Left kidney (tissue), 2 donors: ENCODE measurements around the gene ZFPM1. TPM values are rescaled to one million over a fixed set of nuclear protein-coding genes. Genes with fewer than 3 reads are reported as not detected.
"Not testable (repeated sequence)": the region's sequence is repeated elsewhere in the genome, so short reads cannot be mapped to it uniquely, and the experiment has no call there.

Source experiments
- DNase-seq: peaks from one replicate; pipeline ENCODE4 v3.0.0-alpha.2; 2013
- polyA plus RNA-seq: library from polyadenylated mRNA; unstranded; fragments of 120-200 nt; gene quantifications from one replicate; pipeline ENCODE4 v1.2.1, GENCODE V29; 2013; ENCODE audit not compliant: insufficient read length

ZFPM1 gene
- polyA plus RNA-seq, 1 donor, result 3.6 TPM

DNA sequence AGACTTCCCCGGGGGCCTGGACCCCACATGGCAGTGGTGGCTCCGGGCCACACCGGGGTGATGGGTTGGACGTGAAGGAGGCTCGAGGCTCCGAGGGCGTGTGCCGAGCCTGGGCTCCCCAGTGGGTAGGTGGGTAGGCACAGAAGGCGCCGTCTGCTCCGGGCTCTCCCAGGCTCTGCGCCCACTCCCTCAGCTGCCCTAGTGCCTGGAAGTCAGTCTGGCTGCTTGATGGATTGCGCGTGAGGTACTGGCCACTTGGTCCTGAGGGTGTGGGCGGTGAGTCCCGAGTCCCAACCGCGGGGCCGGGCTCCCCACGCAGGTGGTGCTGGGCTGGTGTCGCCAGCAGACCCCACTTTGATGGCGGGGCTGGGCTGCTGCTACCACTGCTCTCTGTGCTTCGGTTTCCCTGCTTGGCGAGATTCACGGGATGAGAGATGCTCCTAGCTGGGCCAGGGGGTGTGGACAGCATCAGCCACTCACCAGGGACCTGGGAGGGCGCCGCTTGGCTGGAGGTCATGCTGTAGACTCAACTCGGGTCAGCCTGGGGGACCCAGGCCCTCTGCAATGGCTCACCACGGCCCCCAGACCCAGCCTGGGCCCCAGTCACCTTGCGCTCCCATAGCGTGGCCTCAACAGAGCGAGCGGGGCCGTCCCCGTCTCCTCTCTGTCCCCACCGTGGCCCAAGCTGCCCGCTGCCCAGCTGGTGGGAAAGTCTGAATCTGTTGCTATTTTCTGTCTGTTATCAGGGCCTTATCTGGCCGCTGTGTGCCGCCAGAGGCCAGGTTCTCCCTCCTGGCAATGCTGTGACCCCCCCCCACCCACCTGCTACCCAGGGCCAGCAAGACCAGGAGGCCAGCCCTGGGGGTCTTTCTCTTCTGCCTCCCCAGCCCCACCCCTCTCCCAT lies 26.1 kb downstream of the ZFPM1 start:
- no peak for DNase-seq

DNA sequence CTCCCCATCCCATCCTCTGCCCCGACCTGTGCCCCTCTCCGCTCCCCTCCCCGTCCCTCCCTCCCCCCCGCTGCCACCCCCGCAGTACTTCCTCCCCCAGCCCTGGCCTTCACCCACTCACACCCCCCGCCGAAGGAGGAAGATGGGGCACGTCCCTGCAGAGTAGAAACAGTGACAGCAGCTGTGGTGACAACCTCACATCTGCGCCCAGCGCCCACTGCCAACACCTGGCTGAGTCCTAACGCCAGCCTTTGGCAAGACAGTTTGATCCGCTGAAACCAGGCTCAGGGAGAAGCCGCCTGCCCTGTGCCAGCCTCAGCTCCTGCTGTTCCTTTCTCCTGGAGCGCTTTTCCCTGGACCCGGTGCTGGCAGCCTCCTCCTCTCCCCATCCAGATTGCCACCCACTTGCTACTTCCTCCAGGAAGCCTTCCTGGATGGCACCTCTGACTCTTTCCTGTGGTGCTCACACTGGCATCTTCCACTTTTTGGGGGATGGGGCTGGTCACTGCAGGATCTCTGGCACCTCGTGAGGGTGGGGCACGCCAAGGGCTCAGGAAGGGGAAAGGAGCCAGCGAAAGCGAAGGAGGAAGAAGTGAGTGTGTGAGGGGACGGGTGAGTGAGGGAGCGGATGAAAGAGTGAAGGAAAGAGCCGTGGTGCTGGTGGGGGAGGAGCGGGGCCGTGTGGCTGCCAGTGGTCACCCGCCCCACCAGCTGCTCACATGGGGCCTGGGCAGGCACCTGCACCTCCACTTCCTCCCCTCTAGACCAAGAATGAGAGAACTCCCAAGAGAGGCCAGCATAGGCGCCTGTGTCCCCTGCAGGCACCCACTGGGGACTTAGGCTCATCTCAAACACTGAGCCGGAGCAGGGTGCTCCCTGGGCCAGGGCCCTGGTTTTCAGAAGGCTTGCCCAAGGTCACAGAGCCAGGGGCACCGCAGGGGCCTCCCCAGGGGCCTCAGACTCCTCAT lies 27.0 kb downstream of the ZFPM1 start:
- DNase-seq, result no peak

GRCh38 chr16:88480829-88481228 lies 27.7 kb downstream of the ZFPM1 start:
- no peak for DNase-seq

DNA sequence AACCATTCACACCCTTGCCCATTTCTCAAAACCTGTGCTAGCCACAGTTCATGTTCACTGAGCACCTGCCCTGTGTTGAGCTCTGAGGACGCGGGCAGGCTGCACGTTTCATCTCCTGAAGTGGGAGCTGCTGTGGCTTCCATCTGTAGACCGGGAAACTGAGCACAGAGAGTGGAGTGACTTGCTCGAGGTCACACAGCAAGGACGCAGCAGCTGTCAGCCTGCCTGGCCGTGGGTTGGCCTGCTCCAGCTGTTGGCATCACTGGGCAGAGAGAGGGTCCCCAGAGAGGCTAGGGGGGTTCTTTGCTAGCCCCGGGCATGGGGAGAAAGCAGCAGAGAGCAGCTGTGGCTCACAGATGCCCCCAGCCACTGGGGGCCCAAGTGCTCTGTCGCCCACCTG lies 28.8 kb downstream of the ZFPM1 start:
- DNase-seq, result no peak

DNA sequence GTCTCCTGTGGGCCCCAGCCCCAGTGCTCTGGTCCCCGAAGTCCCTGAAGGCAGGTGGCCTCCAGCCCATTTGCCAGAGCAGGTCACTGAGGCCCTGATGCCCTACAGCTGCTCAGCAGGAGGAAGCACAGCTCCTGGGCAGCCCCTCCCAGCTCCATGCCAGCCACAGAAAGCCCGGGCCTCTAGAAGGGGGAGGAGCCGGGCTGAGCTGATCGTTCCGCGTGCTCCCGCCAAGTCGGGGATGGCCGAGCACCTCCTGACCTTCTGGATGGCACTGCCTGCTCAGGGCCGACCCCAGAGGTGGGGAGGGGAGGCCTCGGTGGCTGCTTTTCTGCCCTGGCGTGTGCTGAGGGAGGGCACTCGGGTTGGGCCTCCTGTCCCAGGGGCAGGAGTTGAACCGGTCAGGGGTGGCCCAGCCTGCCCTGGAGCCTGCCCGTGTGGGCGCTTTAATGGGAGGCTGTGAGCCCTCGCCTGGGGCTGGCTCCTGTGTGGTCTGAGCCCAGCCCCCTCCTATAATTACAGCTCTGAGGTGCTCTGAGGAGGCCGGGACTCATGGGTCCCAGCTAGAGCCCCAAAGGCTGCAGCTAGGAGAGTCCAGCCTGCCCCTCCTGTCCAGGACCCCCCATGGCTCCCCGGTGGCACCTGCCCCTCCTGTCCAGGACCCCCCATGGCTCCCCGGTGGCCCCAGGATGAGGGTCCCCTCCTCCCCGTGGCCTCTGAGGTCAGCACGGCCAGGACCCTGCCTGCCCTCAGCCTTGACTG lies 29.7 kb downstream of the ZFPM1 start:
- DNase-seq, result no peak

DNA sequence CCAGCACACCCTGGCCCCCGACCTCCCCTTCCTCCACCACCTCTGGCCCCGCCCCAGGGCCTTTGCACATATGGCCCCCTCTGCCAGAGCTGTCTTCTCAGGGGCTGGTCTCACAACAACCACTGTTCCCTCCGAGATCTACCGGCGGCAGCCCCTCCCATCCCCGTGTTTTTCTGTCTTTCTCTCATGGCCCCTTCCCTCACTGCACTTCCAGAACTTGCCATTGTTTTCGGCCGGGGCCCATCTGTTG lies 30.2 kb downstream of the ZFPM1 start:
- DNase-seq, result no peak

GRCh38 chr16:88484505-88485365 lies 31.7 kb downstream of the ZFPM1 start:
- DNase-seq, result no peak

DNA sequence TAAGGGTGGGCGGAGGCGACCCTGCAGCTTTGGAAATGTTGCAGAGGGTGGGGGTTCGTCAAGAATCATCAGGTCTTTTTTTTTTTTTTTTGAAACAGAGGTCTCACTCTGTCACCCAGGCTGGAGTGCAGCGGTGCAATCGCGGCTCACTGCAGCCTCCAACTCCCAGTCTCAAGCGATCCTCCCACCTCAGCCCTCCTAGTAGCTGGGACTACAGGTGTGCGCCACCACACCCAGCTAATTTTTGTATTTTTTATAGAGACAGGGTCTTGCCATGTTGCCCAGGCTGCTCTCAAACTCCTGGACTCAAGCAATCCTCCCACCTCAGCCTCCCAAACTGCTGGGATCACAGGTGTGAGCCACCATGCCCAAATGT lies 32.3 kb downstream of the ZFPM1 start:
- not testable (repeated sequence) for DNase-seq

DNA sequence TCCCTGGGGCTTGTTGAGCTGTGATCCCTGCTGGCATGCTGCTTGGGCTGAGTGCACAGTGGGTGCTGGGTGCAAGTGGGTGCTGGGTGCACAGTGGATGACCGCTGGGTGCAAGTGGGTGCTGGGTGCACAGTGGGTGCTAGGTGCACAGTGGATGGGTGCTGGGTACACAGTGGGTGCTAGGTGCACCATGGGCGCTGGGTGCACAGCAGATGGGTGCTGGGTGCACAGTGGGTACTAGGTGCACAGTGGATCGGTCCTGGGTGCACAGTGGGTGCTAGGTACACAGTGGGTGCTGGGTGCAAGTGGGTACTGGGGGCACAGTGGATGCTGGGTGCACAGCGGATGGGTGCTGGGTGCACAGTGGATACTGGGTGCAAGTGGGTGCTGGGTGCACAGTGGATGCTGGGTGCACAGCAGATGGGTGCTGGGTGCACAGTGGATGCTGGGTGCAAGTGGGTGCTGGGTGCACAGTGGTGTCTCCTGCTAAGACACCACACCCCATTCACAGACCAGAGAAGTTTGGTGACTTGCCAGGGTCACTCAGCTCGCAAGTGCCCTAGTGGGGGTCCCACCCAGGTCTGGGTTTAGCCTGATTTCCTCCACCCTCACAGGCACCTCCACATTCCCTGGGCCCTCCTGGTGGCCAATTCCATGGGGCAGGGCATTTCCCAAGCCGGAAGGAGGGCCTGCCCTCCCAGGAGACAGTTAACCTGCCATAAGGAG lies 33.5 kb downstream of the ZFPM1 start:
- no peak for DNase-seq

DNA sequence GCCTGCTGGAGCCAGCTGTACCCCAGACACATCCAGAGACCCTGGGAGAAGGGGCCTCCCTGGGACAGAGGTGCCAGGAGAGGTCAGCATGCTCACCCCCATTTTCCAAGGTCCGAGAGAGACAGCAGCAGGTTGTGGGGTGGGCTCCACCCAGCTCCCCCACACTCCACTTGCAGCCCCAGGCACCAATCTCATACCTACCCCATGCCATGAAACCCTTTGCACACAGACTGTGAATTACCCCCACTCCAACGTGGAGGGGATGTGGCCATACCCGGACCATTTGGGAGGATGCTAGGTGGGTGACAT lies 34.0 kb downstream of the ZFPM1 start:
- no peak for DNase-seq

DNA sequence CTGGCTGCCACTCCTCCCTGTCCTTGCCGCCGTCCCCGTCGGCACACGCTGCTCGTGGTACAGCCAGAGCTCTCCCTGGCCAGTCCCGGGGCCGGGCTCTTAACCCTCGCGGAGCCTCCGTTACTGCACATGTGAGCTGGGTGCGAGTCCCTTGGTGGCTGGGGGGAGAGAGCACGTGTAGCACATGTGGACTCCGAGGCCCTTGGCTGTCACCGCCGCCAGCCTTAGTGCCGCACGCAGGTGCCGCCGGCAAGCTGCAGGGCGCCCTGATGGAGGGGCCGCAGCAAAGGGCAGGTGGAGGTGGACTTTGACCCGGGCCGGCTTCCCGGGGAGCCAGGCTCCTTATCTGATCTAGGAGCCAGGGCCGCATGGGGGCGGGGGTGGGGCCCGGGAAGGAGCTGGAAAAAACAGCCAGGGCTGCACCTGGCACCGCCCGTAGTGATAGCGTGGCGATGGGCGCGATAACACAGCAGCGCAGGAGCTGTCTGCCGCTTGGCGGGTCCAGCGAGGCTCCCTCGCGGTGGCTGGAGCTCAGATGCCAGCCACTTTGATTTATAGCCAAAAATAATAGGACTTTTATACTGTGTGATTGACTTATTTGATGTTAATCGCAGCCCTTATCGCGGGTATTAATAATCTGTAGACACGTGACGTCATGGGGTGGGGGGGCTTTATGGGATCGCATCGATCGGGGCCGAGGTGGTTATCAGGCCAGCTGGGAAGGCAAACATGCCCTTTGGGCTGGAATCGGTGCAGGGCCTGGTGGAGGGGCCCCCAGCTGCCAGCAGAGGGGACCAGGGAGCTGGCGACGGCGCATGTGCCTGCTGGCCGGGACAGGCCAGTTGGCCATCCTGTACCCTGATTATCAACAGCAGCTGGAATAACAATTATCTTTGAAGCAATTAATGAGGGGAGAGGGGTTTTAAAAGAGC lies 35.1 kb downstream of the ZFPM1 start:
- no peak for DNase-seq

DNA sequence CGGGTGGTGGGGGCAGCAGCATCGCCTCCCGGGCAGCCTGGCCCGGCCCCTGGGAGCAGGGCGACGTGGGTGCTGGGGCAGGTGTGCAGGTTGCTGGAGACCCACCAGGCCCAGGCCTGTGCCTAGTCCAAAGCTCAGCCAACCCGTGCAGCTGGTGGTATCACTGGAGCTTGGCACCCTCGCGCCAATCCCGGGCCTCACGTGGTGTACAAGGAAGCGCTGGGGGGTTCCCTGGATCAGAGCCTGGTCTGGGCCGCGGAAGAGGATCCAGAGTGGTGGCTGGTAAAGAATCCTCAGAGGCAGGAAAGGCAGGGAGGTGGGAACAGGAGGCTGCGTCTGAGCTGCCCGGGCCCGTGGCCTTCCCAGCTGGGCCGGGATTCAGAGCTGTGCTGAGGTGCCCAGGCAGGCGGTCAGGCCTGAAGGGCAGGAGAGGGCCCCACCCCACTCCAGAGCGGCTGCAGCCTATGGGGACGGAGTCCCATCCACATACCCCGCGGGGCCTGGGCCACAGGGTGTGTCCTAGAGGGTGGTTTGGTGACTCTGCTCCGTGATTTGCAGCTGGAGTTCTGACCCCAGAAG lies 36.2 kb downstream of the ZFPM1 start:
- no peak for DNase-seq

DNA sequence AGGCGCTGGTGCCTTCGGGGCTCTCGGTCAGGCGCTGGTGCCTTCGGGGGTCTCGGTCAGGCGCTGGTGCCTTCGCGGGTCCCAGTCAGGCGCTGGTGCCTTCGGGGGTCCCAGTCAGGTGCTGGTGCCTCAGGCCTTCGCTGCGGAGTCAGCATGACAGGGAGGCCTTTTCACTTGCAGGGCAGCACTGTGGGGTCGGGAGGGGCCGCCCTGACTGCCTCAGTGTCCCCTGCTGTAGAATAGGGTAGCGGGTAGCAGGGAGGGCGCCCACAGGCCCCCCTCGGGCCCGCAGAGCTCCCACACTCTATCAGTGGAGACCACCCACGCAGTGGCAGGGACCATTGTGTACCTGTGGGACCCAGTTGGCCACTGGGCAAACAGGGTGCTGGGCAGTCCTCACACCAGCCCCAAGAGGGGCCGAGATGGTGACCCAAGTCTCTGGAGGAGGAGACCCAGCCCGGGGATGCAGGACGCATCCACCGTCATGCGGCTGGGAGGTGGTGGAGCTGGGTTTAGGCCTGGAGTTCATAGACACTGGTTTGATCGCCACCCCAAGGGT lies 38.0 kb downstream of the ZFPM1 start:
- no peak for DNase-seq

DNA sequence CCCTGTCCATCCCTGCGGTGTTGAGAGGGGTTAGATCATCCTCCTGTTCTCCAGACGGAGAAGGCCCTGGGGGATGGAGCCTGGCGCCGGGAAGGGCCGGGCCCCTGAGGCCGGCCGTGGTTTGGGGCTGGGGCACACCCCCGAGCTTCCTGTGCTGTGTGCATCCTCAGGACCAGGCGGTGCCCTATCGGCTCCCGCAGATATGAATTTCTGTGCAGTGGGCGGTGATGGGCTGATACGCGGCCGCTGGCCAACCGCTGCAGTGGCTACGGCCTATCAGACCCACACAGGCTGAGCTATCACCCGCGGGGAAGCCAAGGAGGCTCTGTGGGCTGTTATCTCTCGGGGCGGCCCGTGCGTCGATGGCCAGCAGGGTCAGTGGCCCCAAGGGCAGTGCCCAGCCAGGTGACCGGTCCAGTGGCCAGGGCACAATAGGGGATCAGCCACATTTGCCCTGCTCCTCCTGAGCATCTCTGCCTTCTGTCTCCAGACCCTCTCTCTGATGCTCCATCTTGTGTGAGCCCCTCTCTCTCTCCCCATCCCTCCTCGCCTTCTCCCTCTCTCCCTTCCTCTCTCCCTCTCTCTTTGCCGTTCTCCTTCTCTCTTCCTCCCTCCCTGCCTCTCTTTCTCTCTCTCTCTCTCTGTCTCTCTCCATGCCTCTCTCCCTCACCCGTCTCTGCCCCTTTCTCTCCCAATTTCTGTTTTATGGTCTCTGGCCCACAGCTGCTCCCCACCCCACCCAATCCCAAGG lies 38.7 kb downstream of the ZFPM1 start:
- no peak for DNase-seq

DNA sequence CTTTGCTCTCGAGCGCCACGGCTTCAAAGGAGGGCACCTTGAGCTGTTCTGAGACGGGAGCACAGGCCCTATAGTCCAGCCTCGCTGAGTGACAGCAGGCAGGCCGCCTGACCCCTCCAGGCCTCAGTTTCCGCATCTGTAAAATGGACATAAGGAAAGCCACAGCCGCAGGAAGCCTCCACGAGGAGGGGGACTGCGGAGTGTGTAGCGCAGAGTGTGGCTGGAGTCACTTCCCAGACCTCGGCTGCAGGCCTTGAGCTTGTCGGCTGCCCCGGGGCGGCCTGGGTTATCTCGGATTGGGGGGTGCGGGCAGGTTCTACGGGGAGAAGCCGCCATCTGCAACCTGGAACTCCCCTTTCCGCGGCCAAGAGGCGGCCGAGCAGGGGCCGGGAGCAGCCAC lies 40.8 kb downstream of the ZFPM1 start:
- no peak for DNase-seq

DNA sequence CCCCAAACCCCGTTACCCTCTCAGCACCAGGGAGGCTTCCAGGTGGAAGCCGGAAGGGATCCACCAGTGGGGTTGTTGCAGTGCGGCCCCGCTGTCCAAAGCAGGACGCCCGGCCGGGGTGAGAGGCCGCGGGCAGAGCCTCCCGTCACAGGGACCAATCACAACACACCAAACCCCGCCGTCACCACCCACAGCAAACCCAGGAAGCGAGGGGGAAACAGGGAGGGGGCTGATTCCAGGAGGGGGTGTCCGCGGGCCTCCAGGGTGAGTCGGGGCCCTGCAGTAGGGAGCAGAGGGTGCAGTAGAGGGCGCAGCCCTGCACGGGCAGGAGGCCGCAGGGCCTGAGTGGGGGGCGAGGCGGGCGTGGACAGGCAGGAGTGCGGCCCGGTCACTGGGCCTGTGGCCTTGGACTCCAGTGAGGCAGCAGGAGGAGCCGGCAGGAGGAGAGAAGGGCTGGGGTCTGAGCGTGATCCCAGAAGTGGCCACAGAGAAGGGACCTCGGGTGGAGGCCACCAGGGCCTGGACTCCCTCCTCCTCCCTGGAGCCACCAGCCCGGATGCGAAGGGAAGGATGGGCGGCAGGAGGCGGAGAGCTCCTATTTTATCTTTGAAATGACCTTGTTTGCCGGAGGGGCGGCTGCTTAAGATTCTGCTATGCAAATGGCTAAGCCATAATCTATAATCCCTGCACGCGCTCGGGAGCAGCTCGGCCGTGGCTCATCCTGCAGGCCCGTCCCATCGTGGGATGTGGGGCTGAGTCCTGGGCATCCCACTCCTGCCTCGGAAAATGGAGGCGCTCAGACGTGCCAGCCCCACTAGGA lies 41.5 kb downstream of the ZFPM1 start:
- DNase-seq, result no peak

GRCh38 chr16:88495268-88495772 lies 42.2 kb downstream of the ZFPM1 start:
- DNase-seq, result no peak
